ENCODE results near the gene GNAQ. TPM values are rescaled to one million over a fixed set of nuclear protein-coding genes. Genes with fewer than 3 reads are reported as not detected.
"Not testable (repeated sequence)": the region's sequence is repeated elsewhere in the genome, so short reads cannot be mapped to it uniquely, and the experiment has no call there.

The GNAQ gene
- total RNA-seq, 2 donors from 2014 or later, result 13.4 to 17.8 TPM

GRCh38 chr9:77763566-77763965 is 268.0 kb downstream of the GNAQ start:
- Histone ChIP-seq H3K36me3 (no peaks in the 10 kb centered on the region), H3K4me1 (no peaks in the 10 kb centered on the region), H3K9me3 (no peaks in the 10 kb centered on the region), H3K27me3 (no peaks in the 10 kb centered on the region), H3K27ac (no peak overlapping the region), H3K4me3 (no peak overlapping the region)
- TF ChIP-seq CTCF (IDR thresholded peaks at IDR 0.05), result no peak
- no peak for DNase-seq (ENCODE audit: low spot score)

- H3K4me1 ChIP-seq; H3K4me3 ChIP-seq; H3K27me3 ChIP-seq; H3K9me3 ChIP-seq; DNase-seq (ENCODE audit: low spot score); H3K36me3 ChIP-seq; H3K27ac ChIP-seq: not testable (repeated sequence)
These were observed 270.7 kb downstream of the GNAQ start for GRCh38 chr9:77760919-77761318.

- no peak for TF ChIP-seq CTCF (IDR thresholded peaks at IDR 0.05)
- H3K27ac ChIP-seq, result no peak overlapping the region
- peaks cover 0 to 8% of the 10 kb centered on the region in 2 donors for H3K9me3 ChIP-seq
- no peak for DNase-seq (ENCODE audit: low spot score)
- H3K36me3 ChIP-seq, result no peaks in the 10 kb centered on the region
- H3K4me3 ChIP-seq, result no peak overlapping the region
- no peaks in the 10 kb centered on the region for H3K27me3 ChIP-seq
- H3K4me1 ChIP-seq, result no peaks in the 10 kb centered on the region
These were observed 272.2 kb downstream of the GNAQ start for GRCh38 chr9:77759391-77759790.

GRCh38 chr9:77756449-77756848 is 275.2 kb downstream of the GNAQ start:
- peaks cover 0 to 8% of the 10 kb centered on the region in 2 donors for H3K9me3 ChIP-seq
- TF ChIP-seq CTCF (IDR thresholded peaks at IDR 0.05), result no peak
- H3K27me3 ChIP-seq, result no peaks in the 10 kb centered on the region
- no peak for DNase-seq (ENCODE audit: low spot score)
- no peak overlapping the region for H3K4me3 ChIP-seq
- H3K36me3 ChIP-seq, result no peaks in the 10 kb centered on the region
- no peak overlapping the region for H3K27ac ChIP-seq
- H3K4me1 ChIP-seq, result peaks cover 0 to under 1% of the 10 kb centered on the region in 2 donors

- no peak for DNase-seq (ENCODE audit: low spot score)
- H3K4me3 ChIP-seq, result no peak overlapping the region
- H3K27me3 ChIP-seq, result no peaks in the 10 kb centered on the region
- peaks cover 0 to 5% of the 10 kb centered on the region in 2 donors for H3K4me1 ChIP-seq
- H3K9me3 ChIP-seq, result peaks cover 0 to 8% of the 10 kb centered on the region in 2 donors
- no peaks in the 10 kb centered on the region for H3K36me3 ChIP-seq
- no peak for TF ChIP-seq CTCF (IDR thresholded peaks at IDR 0.05)
- H3K27ac ChIP-seq, result no peak overlapping the region
These were observed 278.4 kb downstream of the GNAQ start for GRCh38 chr9:77753180-77753579.

GRCh38 chr9:77752554-77752953 is 279.1 kb downstream of the GNAQ start:
- DNase-seq (ENCODE audit: low spot score), result no peak
- Histone ChIP-seq H3K27me3 (no peaks in the 10 kb centered on the region), H3K27ac (no peak overlapping the region), H3K9me3 (peaks cover 0 to 8% of the 10 kb centered on the region in 2 donors), H3K4me3 (no peak overlapping the region), H3K36me3 (no peaks in the 10 kb centered on the region), H3K4me1 (peaks cover 0 to 5% of the 10 kb centered on the region in 2 donors)
- no peak for TF ChIP-seq CTCF (IDR thresholded peaks at IDR 0.05)
